GM06990 (cell line): ENCODE measurements around the gene ADGRF5.

Experiments
- DNase-seq: peaks from one replicate; pipeline ENCODE4 v3.0.0-alpha.2; 2011; ENCODE audit not compliant: insufficient read length; ENCODE audit errors: extremely low read depth
- H3K27me3 ChIP-seq: replicated peaks from 2 replicates; pipeline ENCODE4 v1.6.0; 2011; ENCODE audit warnings: low read length; ENCODE audit not compliant: control insufficient read depth, insufficient read depth
- H3K36me3 ChIP-seq: 2 replicates; pipeline ENCODE4 v1.5.1; 2011; ENCODE audit warnings: low read length; ENCODE audit not compliant: control insufficient read depth, insufficient read depth
- H3K4me3 ChIP-seq: replicated peaks from 2 replicates; pipeline ENCODE4 v1.5.1; 2011; ENCODE audit warnings: low read depth, mild to moderate bottlenecking, control low read depth, low read length
- CTCF ChIP-seq: IDR thresholded peaks from 2 replicates; pipeline ENCODE4 v1.5.1; 2011; ENCODE audit warnings: low read length, control low read depth, mild to moderate bottlenecking, inconsistent platforms; ENCODE audit not compliant: insufficient read depth, poor library complexity, severe bottlenecking

ADGRF5 gene

GRCh38 chr6:46832816-46833215, 88.9 kb downstream of the ADGRF5 start:
- no peaks in the 10 kb centered on the region; the same call in none of the 2 replicates for H3K27me3 ChIP-seq
- H3K4me3 ChIP-seq = no peak overlapping the region
- no peak for TF ChIP-seq CTCF
- no peak for DNase-seq
- no peaks in the 10 kb centered on the region for H3K36me3 ChIP-seq

GRCh38 chr6:46828939-46829338, 92.8 kb downstream of the ADGRF5 start:
- Histone ChIP-seq H3K27me3 (no peaks in the 10 kb centered on the region; the same call in none of the 2 replicates), H3K36me3 (no peaks in the 10 kb centered on the region), H3K4me3 (no peak overlapping the region)
- DNase-seq = no peak
- no peak for TF ChIP-seq CTCF

GRCh38 chr6:46821458-46821881, 100.3 kb downstream of the ADGRF5 start:
- no peak for TF ChIP-seq CTCF
- DNase-seq = no peak
- Histone ChIP-seq H3K27me3 (peaks cover 1% of the 10 kb centered on the region; the same call in 1 of the 2 replicates), H3K4me3 (no peak overlapping the region), H3K36me3 (no peaks in the 10 kb centered on the region)

- Histone ChIP-seq H3K27me3 (peaks cover 1% of the 10 kb centered on the region; the same call in 1 of the 2 replicates), H3K36me3 (no peaks in the 10 kb centered on the region), H3K4me3 (no peak overlapping the region)
- DNase-seq = no peak
- TF ChIP-seq CTCF = no peak
Measured at GRCh38 chr6:46819561-46819960, 102.2 kb downstream of the ADGRF5 start.

GRCh38 chr6:46816626-46817025, 105.1 kb downstream of the ADGRF5 start:
- TF ChIP-seq CTCF = no peak
- Histone ChIP-seq H3K27me3 (peaks cover 1% of the 10 kb centered on the region; the same call in 1 of the 2 replicates), H3K36me3 (no peaks in the 10 kb centered on the region), H3K4me3 (no peak overlapping the region)
- no peak for DNase-seq

GRCh38 chr6:46815130-46815529, 106.6 kb downstream of the ADGRF5 start:
- no peak for TF ChIP-seq CTCF
- Histone ChIP-seq H3K36me3 (no peaks in the 10 kb centered on the region), H3K27me3 (peaks cover 1% of the 10 kb centered on the region; the same call in 1 of the 2 replicates), H3K4me3 (no peak overlapping the region)
- DNase-seq = no peak
